ENCODE measurements around the gene CEPT1.

CEPT1 gene

DNA sequence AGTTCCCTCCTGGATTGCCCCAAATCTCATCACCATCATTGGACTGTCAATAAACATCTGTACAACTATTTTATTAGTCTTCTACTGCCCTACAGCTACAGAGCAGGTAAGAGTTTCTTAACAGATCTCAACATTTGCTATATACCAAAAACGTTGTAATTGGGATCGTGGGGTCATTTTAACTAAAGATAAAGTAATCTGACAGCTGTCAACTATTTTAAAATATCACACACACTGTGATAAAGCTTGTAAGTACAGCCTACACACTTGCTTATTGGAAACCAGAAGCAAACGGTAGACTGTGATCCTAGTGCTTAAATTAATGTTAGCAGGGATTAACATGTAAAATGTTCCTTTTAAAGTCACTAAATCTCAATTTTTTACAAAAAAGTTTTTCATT, 7.9 kb downstream of the CEPT1 start:
- DNase-seq, result no peak

- DNase-seq, result no peak
Observed at GRCh38 chr1:111148376-111148881, 8.4 kb downstream of the CEPT1 start.

DNA sequence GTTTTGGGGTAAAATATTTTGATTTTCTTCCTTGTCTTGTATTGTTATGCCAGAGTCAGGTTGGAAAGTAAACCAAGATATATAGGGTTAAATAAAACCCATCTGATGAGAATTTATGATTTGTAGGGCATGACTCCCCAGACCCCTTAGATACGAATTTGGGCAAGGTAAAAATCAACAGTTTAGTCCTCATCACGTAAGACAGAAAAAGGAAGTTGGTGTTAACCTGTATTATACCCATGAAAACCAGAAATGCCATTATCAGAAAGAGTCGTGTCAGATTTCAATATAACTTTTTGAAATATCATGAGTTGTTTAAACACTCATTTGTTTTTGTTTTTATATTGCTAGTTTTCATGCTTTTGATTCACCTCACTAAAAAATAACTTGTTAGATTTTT, 11.8 kb downstream of the CEPT1 start:
- DNase-seq, result no peak

GRCh38 chr1:111154021-111154999, 14.3 kb downstream of the CEPT1 start:
- DNase-seq, result no peak

DNA sequence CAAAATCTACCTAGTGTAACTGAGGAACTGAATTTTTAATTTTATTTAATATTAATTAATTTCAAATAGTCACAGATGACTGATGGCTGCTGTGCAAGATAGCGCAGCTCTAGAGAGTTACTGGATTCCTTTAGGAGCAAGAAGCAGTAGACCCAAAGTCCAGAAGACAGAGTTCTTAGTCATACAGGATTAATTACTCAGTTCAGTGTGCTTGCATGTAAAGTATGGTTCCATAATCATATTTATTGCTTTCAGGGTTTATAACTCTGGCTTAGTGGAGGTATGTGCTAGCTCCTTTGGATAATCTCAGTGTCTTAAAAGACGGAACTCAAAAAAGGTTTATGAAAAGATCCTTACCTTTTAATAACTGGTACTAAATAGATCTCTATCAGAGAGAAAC, 17.4 kb downstream of the CEPT1 start:
- DNase-seq, result no peak

DNA sequence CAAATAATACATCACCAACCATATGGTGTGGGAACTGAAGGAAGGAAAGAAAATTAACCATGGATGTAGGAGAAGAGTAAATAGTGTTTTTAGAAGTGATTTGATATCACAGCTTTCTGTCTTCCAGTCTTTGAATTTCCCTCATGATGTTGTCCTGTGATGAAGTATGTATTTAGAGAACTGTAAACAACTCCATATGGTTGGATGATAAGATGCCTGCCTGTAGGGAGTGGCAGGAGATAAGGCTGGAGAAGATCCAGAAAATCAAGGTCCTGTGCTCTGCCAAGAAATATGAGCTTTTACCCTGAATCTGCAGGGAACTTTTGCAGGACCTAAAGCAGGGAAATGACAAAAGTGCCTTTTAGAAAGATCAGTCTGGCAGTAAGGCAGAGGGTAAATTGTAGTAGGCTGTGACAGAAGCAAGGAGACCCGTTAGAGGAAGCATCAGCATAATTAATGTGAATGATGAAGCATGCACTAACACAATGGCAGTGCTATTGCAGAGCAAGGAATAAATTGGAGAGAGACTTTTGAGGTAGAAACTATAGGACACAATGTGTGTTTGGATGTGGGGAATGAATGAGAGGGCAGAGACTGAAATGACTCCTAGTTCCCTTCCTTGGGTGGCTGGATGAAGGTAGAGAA, 21.9 kb downstream of the CEPT1 start:
- no peak for DNase-seq

GRCh38 chr1:111162488-111162880, 22.5 kb downstream of the CEPT1 start:
- DNase-seq, result no peak

DNA sequence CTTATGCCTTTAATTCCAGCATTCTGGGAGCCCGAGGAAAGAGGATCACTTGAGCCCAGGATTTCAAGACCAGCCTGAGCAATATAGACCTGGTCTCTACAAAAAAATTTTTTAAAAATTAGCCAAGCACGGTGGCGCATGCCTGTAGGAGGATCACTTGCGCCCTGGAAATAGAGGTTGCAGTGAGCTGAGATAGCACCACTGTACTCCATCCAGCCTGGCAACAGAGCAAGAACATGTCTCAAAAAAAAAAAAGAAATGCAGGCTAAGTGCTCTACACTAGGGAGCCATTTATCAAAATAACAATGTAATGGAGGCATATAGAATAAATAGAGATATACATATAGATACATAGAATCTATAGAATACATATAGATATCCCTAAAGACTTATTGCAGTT, 23.3 kb downstream of the CEPT1 start:
- no peak for DNase-seq

GRCh38 chr1:111164151-111164550, 24.1 kb downstream of the CEPT1 start:
- DNase-seq, result no peak

DNA sequence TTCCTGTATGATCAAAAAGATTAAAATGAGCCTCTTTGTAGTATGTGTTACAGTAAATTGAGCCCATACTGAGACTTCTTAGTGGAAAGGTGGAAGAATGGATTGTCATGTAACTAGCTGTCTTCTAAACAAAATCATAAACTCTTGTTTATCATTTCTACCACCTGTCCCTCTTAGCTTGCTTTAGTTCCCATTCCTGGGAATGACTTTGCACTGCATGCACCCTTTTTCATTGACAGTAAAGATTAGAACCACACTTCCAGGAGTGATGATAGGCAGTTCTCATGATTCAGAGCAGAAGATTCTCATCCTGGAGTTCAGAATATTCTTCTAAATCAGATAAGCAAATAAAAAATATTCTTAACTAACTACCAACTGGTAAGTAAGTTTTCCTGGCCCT, 32.4 kb downstream of the CEPT1 start:
- no peak for DNase-seq

DNA sequence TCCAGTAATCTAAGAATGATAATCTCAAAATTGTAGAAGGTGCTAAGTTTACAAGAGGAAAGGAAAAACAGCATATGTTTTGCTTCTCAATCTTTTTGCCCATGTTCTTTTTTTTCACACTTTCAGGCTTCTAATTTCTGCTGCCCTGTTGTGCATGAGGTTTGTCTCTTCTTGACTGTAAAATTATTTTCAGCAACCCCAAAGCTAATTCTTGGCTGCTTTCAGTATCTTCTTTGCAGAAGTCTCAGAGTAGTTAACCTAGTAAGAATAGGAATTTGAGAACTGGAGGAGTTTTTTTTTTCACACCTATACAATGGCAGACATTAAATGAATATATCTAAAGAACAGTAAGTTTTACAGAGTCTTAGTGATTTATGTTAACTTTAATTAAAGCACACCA, 34.0 kb downstream of the CEPT1 start:
- no peak for DNase-seq

DNA sequence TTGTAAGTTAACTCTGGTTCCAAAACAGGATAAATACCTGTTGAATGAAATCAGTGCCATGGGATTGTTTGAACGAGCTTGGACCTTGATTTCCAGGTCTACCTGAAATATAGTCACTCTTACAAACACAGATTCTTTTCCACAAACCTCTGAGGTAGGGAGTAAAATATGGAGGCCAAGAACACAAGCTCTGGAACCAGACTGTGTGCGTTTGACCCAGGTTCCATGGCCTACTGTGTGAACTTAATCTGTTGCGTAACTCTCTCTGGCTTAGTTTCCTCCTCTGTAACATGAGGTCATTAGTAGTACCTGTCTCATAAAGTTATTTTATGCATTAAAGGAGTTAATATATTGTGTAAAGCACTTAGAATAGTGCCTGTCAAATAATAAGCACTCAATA, 35.3 kb downstream of the CEPT1 start:
- no peak for DNase-seq

DNA sequence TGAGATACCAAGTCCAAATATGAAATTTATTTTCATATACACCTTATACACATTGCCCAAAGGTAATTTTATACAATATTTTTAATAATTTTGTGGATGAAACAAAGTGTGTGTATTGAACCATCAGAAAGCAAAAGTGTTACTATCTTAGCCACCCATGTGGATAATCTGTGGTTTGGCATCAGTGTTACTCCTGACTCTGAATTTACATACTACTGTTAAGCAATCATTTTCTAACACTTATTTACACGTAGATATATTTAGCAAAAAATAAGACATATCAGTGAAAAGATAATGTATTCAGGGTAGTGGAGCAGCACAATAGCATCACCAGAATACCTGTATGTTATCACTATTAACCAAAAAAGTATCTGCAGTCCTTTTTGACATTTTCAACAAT, 36.7 kb downstream of the CEPT1 start:
- DNase-seq, result no peak

- no peak for DNase-seq
Observed at GRCh38 chr1:111179968-111180533, 40.0 kb downstream of the CEPT1 start.

GRCh38 chr1:111182052-111182451, 42.0 kb downstream of the CEPT1 start:
- no peak for DNase-seq

- no peak for DNase-seq
Observed at GRCh38 chr1:111183308-111184069, 43.5 kb downstream of the CEPT1 start.

- DNase-seq, result no peak
Observed at GRCh38 chr1:111184663-111185062, 44.6 kb downstream of the CEPT1 start.

- DNase-seq, result no peak
Observed at GRCh38 chr1:111190931-111191451, 51.0 kb downstream of the CEPT1 start.

GRCh38 chr1:111191496-111191895, 51.5 kb downstream of the CEPT1 start:
- no peak for DNase-seq

GRCh38 chr1:111192074-111192473, 52.1 kb downstream of the CEPT1 start:
- no peak for DNase-seq

- DNase-seq, result no peak
Observed at GRCh38 chr1:111192658-111193519, 52.9 kb downstream of the CEPT1 start.
